Urinary bladder (tissue), 4 donors: ENCODE results near the gene GAL3ST2. TPM values are rescaled to one million over a fixed set of nuclear protein-coding genes. Genes with fewer than 3 reads are reported as not detected.

ENCODE experiments used
- DNase-seq: peaks from one replicate; pipeline ENCODE4 v3.0.0-alpha.2; 2015; ENCODE audit errors: extremely low spot score
- H3K27ac ChIP-seq: one replicate; pipeline ENCODE4 v1.5.1; 2013; ENCODE audit warnings: low read depth, mild to moderate bottlenecking, moderate library complexity
- H3K36me3 ChIP-seq: one replicate; pipeline ENCODE4 v1.6.1; 2013; ENCODE audit warnings: mild to moderate bottlenecking, moderate library complexity; ENCODE audit not compliant: insufficient read depth
- H3K4me1 ChIP-seq: one replicate; pipeline ENCODE4 v1.6.1; 2013; ENCODE audit warnings: mild to moderate bottlenecking, moderate library complexity; ENCODE audit not compliant: insufficient read depth
- H3K4me3 ChIP-seq: one replicate; pipeline ENCODE4 v1.5.1; 2013; ENCODE audit warnings: low read depth, low read length
- WGBS: extraction: QIAGEN DNeasy Blood & Tissue Kit; methylation state at CpG from one replicate; pipeline ENCODE4 v1.1.7; 2013; 5-methylcytosine and 5-hydroxymethylcytosine counted together
- polyA plus RNA-seq: library from polyadenylated mRNA; stranded (reverse); fragments of 200-250 nt; gene quantifications from one replicate; pipeline ENCODE4 v1.2.3, GENCODE V29; 2013
- total RNA-seq: library from RNA; depleted of rRNA; stranded (reverse); fragments of >200 nt; gene quantifications from one replicate; pipeline ENCODE4 v1.2.3, GENCODE V29; 2014
- donor health status: healthy with polysubstance abuse.
- donor health status: healthy.

GAL3ST2 gene
- total and polyA plus RNA-seq, 2 donors: not detected

GRCh38 chr2:241767464-241768250 is 9.0 kb upstream of the GAL3ST2 start:
- 92% methylated on average over 36 of the region's 37 CpGs for WGBS
- H3K27ac ChIP-seq: no peak overlapping the region
- H3K4me1 ChIP-seq: no peaks in the 10 kb centered on the region
- H3K4me3 ChIP-seq: no peak overlapping the region
- H3K36me3 ChIP-seq: no peaks in the 10 kb centered on the region
- DNase-seq: no peak

DNA sequence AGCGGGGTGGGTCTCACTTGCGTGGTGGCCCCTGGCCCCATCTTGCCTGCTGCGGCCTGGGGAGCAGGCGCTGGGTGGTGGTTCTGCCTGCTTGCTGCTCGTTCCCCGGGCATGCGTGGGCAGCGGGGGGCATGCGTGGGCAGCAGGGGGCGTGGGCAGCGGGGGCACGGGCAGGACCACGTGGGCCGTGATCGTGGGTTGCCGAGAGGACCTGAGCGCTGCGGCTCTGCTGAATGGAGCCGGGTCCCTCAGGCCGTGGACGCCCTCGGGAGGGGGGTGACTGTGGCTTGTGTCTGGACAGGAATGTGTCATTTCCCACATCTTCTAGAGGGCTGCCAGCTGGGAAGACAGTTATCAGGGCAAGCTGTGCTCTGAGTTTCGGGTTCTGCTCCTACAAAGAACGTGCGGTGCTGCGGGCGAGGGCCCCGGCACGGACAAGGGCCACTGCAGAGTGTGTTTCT is 8.3 kb upstream of the GAL3ST2 start:
- Histone ChIP-seq H3K36me3 (no peaks in the 10 kb centered on the region), H3K4me3 (no peak overlapping the region), H3K4me1 (no peaks in the 10 kb centered on the region), H3K27ac (no peak overlapping the region)
- DNase-seq: no peak
- 90% methylated on average over 29 of the region's 29 CpGs for WGBS

GRCh38 chr2:241768850-241769249 is 7.8 kb upstream of the GAL3ST2 start:
- WGBS: 91% methylated on average over 11 of the region's 11 CpGs
- no peak overlapping the region for H3K4me3 ChIP-seq
- H3K36me3 ChIP-seq: no peaks in the 10 kb centered on the region
- H3K27ac ChIP-seq: no peak overlapping the region
- H3K4me1 ChIP-seq: no peaks in the 10 kb centered on the region
- no peak for DNase-seq

GRCh38 chr2:241769819-241770184 is 6.8 kb upstream of the GAL3ST2 start:
- Histone ChIP-seq H3K36me3 (no peaks in the 10 kb centered on the region), H3K4me1 (no peaks in the 10 kb centered on the region), H3K27ac (no peak overlapping the region), H3K4me3 (no peak overlapping the region)
- DNase-seq: no peak
- 91% methylated on average over 13 of the region's 13 CpGs for WGBS

DNA sequence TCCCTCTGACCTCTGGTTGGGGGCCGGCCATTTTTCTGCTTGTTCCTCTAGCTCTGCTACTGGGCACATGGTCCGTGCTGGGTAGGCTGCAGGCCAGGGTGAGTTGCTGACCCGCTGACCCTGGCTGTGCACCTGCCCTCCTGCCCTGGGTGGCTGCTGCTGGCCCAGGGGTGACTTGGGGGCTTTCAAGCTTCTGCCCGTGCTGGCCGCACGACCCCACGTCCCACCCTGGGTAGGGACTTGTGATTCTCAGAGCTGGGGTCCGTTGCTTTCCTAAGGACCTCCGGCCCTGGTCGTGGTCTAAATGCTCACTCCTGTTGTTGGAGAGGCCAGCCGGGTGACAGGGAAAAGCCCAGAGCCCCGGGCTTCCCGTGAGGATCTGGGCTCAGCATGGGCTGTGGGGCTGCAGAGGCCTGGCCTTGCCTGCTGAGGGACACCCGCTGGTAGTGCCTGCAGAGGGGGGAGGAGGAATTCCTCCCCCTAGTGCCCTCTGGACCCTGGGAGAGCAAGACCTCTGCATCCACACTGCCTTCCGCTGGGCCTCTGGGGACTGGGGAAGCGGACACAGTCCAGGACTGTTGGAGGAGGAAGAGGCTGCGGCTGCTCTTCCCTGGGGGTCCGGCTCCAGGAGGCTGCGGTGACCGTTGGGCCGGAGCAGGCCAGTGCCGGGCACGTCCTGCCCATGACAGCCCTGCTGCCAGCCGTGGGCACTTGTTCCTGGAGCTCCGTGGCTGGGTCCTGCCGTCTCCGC is 6.3 kb upstream of the GAL3ST2 start:
- 70% methylated on average over 27 of the region's 27 CpGs for WGBS

DNA sequence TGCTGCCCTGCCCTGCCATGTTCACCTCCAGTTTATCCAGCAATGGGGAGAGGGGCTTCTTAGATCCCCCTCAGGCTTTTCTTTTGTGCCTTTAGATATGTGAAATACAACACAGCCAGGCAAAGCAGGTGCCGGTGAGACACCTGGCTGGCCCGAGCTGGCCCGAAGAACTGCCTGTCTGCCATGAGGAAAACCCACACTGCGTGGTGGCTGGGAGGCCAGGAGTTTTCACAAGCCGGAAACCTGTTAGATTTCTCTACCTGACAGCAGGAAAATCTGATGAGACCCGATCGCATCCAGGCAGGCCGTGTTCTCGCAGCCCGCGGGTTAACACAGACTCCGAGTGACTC is 5.7 kb upstream of the GAL3ST2 start:
- peaks cover 2% of the 10 kb centered on the region for H3K4me1 ChIP-seq
- H3K4me3 ChIP-seq: no peak overlapping the region
- H3K36me3 ChIP-seq: no peaks in the 10 kb centered on the region
- 91% methylated on average over 12 of the region's 12 CpGs for WGBS
- no peak overlapping the region for H3K27ac ChIP-seq
- no peak for DNase-seq

More for the DNA sequence above, 6.3 kb upstream of the GAL3ST2 start:
- Histone ChIP-seq H3K27ac (no peak overlapping the region), H3K4me3 (no peak overlapping the region), H3K4me1 (no peaks in the 10 kb centered on the region), H3K36me3 (no peaks in the 10 kb centered on the region)
- DNase-seq: no peak

GRCh38 chr2:241771286-241772062 is 5.1 kb upstream of the GAL3ST2 start:
- no peak for DNase-seq
- Histone ChIP-seq H3K4me3 (no peak overlapping the region), H3K36me3 (no peaks in the 10 kb centered on the region), H3K4me1 (peaks cover 2% of the 10 kb centered on the region), H3K27ac (no peak overlapping the region)
- WGBS: 47% methylated on average over 38 of the region's 38 CpGs

GRCh38 chr2:241772063-241772499 is 4.5 kb upstream of the GAL3ST2 start:
- 37% methylated on average over 9 of the region's 9 CpGs for WGBS
- no peak for DNase-seq
- H3K36me3 ChIP-seq: no peaks in the 10 kb centered on the region
- H3K4me1 ChIP-seq: peaks cover 2% of the 10 kb centered on the region
- H3K4me3 ChIP-seq: no peak overlapping the region
- no peak overlapping the region for H3K27ac ChIP-seq

GRCh38 chr2:241773511-241774418 is 2.9 kb upstream of the GAL3ST2 start:
- WGBS: 72% methylated on average over 29 of the region's 29 CpGs
- Histone ChIP-seq H3K36me3 (no peaks in the 10 kb centered on the region), H3K4me1 (peaks cover 2% of the 10 kb centered on the region), H3K4me3 (no peak overlapping the region), H3K27ac (no peak overlapping the region)
- no peak for DNase-seq

- Histone ChIP-seq H3K4me3 (no peak overlapping the region), H3K36me3 (no peaks in the 10 kb centered on the region), H3K4me1 (peaks cover 2% of the 10 kb centered on the region), H3K27ac (no peak overlapping the region)
- no peak for DNase-seq
- WGBS: 57% methylated on average over 40 of the region's 40 CpGs
Measured at GRCh38 chr2:241774419-241775222, 2.0 kb upstream of the GAL3ST2 start.

GRCh38 chr2:241775223-241776177 is 1.1 kb upstream of the GAL3ST2 start:
- DNase-seq: no peak
- peaks cover 2% of the 10 kb centered on the region for H3K4me1 ChIP-seq
- H3K4me3 ChIP-seq: no peak overlapping the region
- WGBS: 83% methylated on average over 34 of the region's 34 CpGs
- H3K27ac ChIP-seq: no peak overlapping the region
- H3K36me3 ChIP-seq: no peaks in the 10 kb centered on the region
